Caco-2 (cell line): ENCODE measurements around the gene SDCBP2. TPM values are rescaled to one million over a fixed set of nuclear protein-coding genes. Genes with fewer than 3 reads are reported as not detected.

Experiments used
- BruUV-seq: library from RNA; stranded (reverse); fragments of 400-500 nt; replicated peaks from 2 replicates; lab custom pipeline; 2021; lab: Mats Ljungman, UMichigan
- CTCF ChIA-PET: fragments of 300-600 bp; sonication (Branson Sonifier 250); formaldehyde crosslinking; loops from one replicate; lab custom pipeline; 2022; ENCODE audit warnings: antibody characterized with exemption; lab: Charles Lee
- POLR2A ChIA-PET: fragments of 300-600 bp; sonication (Branson Sonifier 250); formaldehyde crosslinking; loops from one replicate; lab custom pipeline; 2022; ENCODE audit warnings: antibody characterized with exemption; lab: Charles Lee
- DNase-seq, 2 experiments: peaks; one replicate each; pipeline versions ENCODE4 v3.0.0 to v3.0.0-alpha.2; 2020 to 2022
- H3K27me3 ChIP-seq: replicated peaks from 2 replicates; pipeline ENCODE4 v1.6.0; 2011; ENCODE audit warnings: low read length; ENCODE audit not compliant: control insufficient read depth, insufficient read depth
- H3K36me3 ChIP-seq: 2 replicates; pipeline ENCODE4 v1.5.1; 2011; ENCODE audit warnings: low read length; ENCODE audit not compliant: control insufficient read depth, insufficient read depth
- H3K4me1 ChIP-seq: fragments of 250-450 bp; sonication (Bioruptor Pico); 2 replicates; pipeline ENCODE4 v1.5.1; 2020; ENCODE audit warnings: mild to moderate bottlenecking
- H3K4me3 ChIP-seq: 2 replicates; pipeline ENCODE4 v1.5.1; 2011; ENCODE audit warnings: low read depth, mild to moderate bottlenecking, control low read depth, low read length
- H3K9me3 ChIP-seq: fragments of 250-450 bp; sonication (Bioruptor Pico); 2 replicates; pipeline ENCODE4 v1.5.1; 2020; ENCODE audit warnings: mild to moderate bottlenecking, moderate library complexity
- H3K27ac Mint-ChIP-seq: one replicate; pipeline ENCODE4 v1.8.0; 2022; ENCODE audit warnings: mixed read lengths; ENCODE audit not compliant: unreplicated experiment
- H3K27me3 Mint-ChIP-seq: one replicate; pipeline ENCODE4 v1.8.0; 2022; ENCODE audit warnings: mixed read lengths; ENCODE audit not compliant: insufficient read depth, unreplicated experiment
- H3K36me3 Mint-ChIP-seq: one replicate; pipeline ENCODE4 v1.8.0; 2022; ENCODE audit warnings: mild to moderate bottlenecking, mixed read lengths; ENCODE audit not compliant: insufficient read depth, unreplicated experiment
- H3K4me1 Mint-ChIP-seq: one replicate; pipeline ENCODE4 v1.8.0; 2022; ENCODE audit warnings: low read depth, mixed read lengths; ENCODE audit not compliant: unreplicated experiment
- H3K4me3 Mint-ChIP-seq: one replicate; pipeline ENCODE4 v1.8.0; 2022; ENCODE audit warnings: mild to moderate bottlenecking, moderate library complexity, mixed read lengths; ENCODE audit not compliant: unreplicated experiment
- H3K9me3 Mint-ChIP-seq: one replicate; pipeline ENCODE4 v1.8.0; 2022; ENCODE audit warnings: mixed read lengths; ENCODE audit not compliant: unreplicated experiment
- CTCF ChIP-seq, 2 experiments: fragments of 200-600 bp in 1 of 2; IDR thresholded peaks; 1 replicate in 1 of 2; 2 replicates in 1 of 2; pipeline versions ENCODE4 v1.5.1 to v1.8.0; 2011 to 2022; ENCODE audit warnings: antibody characterized with exemption in 1 of 2, control low read depth in 1 of 2, inconsistent platforms in 1 of 2, low read depth in 1 of 2, low read length in 1 of 2, mild to moderate bottlenecking in 1 of 2, moderate library complexity in 1 of 2; ENCODE audit not compliant: insufficient read depth in 1 of 2, severe bottlenecking in 1 of 2, unreplicated experiment in 1 of 2
- intact Hi-C: fragments of 100-400 bp; cut with micrococcal nuclease; formaldehyde crosslinking; loops from one replicate; pipeline ENCODE4 v1.10.0; 2022; ENCODE audit not compliant: unreplicated experiment
- total RNA-seq: library from RNA; stranded (reverse); gene quantifications from 2 replicates; pipeline ENCODE4 v1.2.3, GENCODE V29; 2022

SDCBP2 gene
- total RNA-seq, 1 experiment from 2014 or later, result 2.0 TPM

- Histone ChIP-seq H3K9me3 (no peaks in the 10 kb centered on the region), H3K4me3 (no peak overlapping the region), H3K27me3 (no peaks in the 10 kb centered on the region), H3K4me1 (no peaks in the 10 kb centered on the region), H3K36me3 (peaks cover 2% of the 10 kb centered on the region; the same call in 1 of the 2 replicates)
- no peak for TF ChIP-seq CTCF (IDR thresholded peaks at IDR 0.05; ENCODE audit: insufficient read depth in 1 of 2, low read depth in 1 of 2, low read length in 1 of 2, severe bottlenecking in 1 of 2, unreplicated experiment in 1 of 2)
- Mint-ChIP-seq H3K4me3 (no peak overlapping the region), H3K27ac (no peak overlapping the region), H3K4me1 (peaks cover 4% of the 10 kb centered on the region), H3K9me3 (peaks cover 2% of the 10 kb centered on the region), H3K36me3 (peaks cover 67% of the 10 kb centered on the region), H3K27me3 (no peaks in the 10 kb centered on the region)
- no TSS peak for BruUV-seq
- ChIA-PET POLR2A (interaction anchor here (0.5 to 0.8 kb wide), 2 partner anchors 37 kb away, joined by 3 read pairs; no protein-coding TSS in a partner anchor), CTCF (interaction anchor here (0.7 kb wide), 1 partner anchor 76 kb away, joined by 5 read pairs; no protein-coding TSS in a partner anchor)
- intact Hi-C loops, result no loop called here
- DNase-seq, result no peak
These were observed 33.5 kb upstream of the SDCBP2 start for GRCh38 chr20:1362484-1362883.

GRCh38 chr20:1360094-1360846 lies 31.3 kb upstream of the SDCBP2 start:
- no peak for DNase-seq
- Histone ChIP-seq H3K4me1 (no peaks in the 10 kb centered on the region), H3K27me3 (no peaks in the 10 kb centered on the region), H3K4me3 (no peak overlapping the region), H3K9me3 (no peaks in the 10 kb centered on the region), H3K36me3 (peaks cover 2% of the 10 kb centered on the region; the same call in 1 of the 2 replicates)
- ChIA-PET CTCF (no interaction called here), POLR2A (no interaction called here)
- H3K9me3 Mint-ChIP-seq, result no peaks in the 10 kb centered on the region
- no TSS peak for BruUV-seq
- no peaks in the 10 kb centered on the region for H3K27me3 Mint-ChIP-seq
- H3K4me3 Mint-ChIP-seq, result no peak overlapping the region
- H3K27ac Mint-ChIP-seq, result no peak overlapping the region
- no peaks in the 10 kb centered on the region for H3K4me1 Mint-ChIP-seq
- H3K36me3 Mint-ChIP-seq, result peaks cover 54% of the 10 kb centered on the region
- intact Hi-C loops, result no loop called here
- no peak for TF ChIP-seq CTCF (IDR thresholded peaks at IDR 0.05; ENCODE audit: insufficient read depth in 1 of 2, low read depth in 1 of 2, low read length in 1 of 2, severe bottlenecking in 1 of 2, unreplicated experiment in 1 of 2)

DNA sequence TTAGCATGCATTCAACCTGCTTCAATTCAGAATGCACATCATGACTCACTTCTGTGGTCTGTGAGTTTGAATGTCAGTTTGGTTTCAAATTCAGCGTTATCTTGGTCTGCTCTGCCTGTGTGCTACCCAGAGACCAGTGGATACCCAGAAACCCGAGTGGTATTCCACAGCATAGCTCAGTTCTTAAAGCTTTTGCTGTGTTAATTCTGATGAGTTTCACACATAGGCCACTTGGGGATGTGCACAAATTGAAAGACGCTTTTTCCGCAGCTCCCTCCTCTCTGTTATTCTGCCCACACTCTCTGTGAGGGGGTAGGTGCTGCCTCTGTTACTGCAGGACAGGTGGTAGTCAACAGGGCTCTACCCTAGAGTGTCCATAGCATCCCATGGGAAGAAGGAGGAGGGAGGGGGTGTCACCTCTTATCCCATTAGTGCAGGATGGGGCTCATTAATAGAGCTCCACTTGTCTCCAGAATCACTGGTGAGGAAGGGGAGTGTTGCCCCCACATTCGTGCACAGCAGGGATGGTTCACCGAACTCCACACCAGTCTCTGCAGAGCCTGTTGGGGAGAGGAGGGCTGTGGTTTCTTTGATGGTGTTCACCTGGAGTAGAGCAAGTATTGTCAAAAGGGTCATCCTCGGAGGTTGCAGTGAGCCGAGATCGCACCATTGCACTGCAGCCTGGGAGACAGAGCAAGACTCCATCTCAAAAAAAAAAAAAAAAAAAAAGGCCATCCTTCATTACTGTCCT lies 29.2 kb upstream of the SDCBP2 start:
- Mint-ChIP-seq H3K27ac (no peak overlapping the region), H3K4me1 (no peaks in the 10 kb centered on the region), H3K36me3 (peaks cover 57% of the 10 kb centered on the region), H3K27me3 (no peaks in the 10 kb centered on the region), H3K4me3 (no peak overlapping the region), H3K9me3 (no peaks in the 10 kb centered on the region)
- intact Hi-C loops, result no loop called here
- H3K4me1 ChIP-seq, result no peaks in the 10 kb centered on the region
- H3K36me3 ChIP-seq, result peaks cover 10% of the 10 kb centered on the region
- TF ChIP-seq CTCF (IDR thresholded peaks at IDR 0.05; ENCODE audit: insufficient read depth in 1 of 2, low read depth in 1 of 2, low read length in 1 of 2, severe bottlenecking in 1 of 2, unreplicated experiment in 1 of 2), result no peak
- no peak for DNase-seq
- BruUV-seq, result no TSS peak
- CTCF ChIA-PET, result no interaction called here
- H3K9me3 ChIP-seq, result no peaks in the 10 kb centered on the region
- POLR2A ChIA-PET, result no interaction called here
- no peak overlapping the region for H3K4me3 ChIP-seq
- H3K27me3 ChIP-seq, result no peaks in the 10 kb centered on the region
